ENCODE results near the gene CENPX.

DNA sequence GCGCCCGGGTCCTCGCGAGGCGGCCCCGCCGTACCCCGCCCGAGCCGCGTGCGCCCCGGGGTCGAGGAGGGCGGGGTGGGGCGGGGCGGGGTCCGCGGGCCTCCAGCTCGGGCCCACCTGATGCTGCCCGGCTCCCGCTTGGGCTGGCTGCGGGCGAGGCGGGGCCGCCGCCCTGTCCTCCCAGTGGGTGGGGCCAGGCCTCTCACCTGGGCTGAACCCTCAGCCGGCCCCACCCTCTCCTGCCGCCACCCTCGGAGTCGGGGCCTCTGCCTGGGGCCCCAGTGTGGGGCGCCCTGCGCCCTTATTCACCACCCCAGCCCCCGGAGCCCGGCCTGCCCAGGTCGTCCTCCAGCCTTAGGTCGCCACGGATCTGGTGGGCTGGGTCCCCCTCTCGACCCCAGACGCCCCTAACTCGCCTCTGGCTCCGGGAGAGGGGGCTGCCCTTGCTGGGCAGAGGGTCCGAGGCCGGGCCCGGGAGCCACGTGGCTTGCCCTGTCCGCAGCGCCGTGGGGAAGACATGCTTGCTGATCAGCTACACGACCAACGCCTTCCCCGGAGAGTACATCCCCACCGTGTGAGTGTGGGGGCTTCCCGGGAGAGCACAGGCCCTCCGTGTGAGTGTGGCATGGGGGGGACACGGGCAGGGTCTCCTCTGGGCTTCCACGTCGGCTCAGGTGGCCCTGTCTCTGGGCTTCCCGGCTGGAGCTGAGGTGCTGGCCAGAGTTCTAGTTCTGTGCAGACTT lies 9.4 kb upstream of the CENPX start:
- TF ChIP-seq, protein P1, sequence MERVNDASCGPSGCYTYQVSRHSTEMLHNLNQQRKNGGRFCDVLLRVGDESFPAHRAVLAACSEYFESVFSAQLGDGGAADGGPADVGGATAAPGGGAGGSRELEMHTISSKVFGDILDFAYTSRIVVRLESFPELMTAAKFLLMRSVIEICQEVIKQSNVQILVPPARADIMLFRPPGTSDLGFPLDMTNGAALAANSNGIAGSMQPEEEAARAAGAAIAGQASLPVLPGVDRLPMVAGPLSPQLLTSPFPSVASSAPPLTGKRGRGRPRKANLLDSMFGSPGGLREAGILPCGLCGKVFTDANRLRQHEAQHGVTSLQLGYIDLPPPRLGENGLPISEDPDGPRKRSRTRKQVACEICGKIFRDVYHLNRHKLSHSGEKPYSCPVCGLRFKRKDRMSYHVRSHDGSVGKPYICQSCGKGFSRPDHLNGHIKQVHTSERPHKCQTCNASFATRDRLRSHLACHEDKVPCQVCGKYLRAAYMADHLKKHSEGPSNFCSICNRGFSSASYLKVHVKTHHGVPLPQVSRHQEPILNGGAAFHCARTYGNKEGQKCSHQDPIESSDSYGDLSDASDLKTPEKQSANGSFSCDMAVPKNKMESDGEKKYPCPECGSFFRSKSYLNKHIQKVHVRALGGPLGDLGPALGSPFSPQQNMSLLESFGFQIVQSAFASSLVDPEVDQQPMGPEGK (CRISPR knock-in tag; IDR thresholded peaks at IDR 0.05; ENCODE audit: borderline replicate concordance) = no peak
- TF ChIP-seq GLIS3 (CRISPR knock-in tag; IDR thresholded peaks at IDR 0.05) (no peak), ZFP3 (CRISPR knock-in tag; IDR thresholded peaks at IDR 0.05) (no peak), OSR1 (CRISPR knock-in tag; IDR thresholded peaks at IDR 0.05) (no peak), ISL1 (CRISPR knock-in tag; IDR thresholded peaks at IDR 0.05) (no peak), PPARA (CRISPR knock-in tag; IDR thresholded peaks at IDR 0.05; ENCODE audit: borderline replicate concordance) (no peak), ARNTL (CRISPR knock-in tag; IDR thresholded peaks at IDR 0.05; ENCODE audit: borderline replicate concordance, low read depth) (no peak), ZC3H10 (CRISPR knock-in tag; IDR thresholded peaks at IDR 0.05) (no peak), ZFP30 (CRISPR knock-in tag; IDR thresholded peaks at IDR 0.05) (no peak), RARB (CRISPR knock-in tag; IDR thresholded peaks at IDR 0.05) (no peak), BACH2 (CRISPR knock-in tag; IDR thresholded peaks at IDR 0.05; ENCODE audit: borderline replicate concordance) (no peak)
- TF ChIP-seq, protein P2, sequence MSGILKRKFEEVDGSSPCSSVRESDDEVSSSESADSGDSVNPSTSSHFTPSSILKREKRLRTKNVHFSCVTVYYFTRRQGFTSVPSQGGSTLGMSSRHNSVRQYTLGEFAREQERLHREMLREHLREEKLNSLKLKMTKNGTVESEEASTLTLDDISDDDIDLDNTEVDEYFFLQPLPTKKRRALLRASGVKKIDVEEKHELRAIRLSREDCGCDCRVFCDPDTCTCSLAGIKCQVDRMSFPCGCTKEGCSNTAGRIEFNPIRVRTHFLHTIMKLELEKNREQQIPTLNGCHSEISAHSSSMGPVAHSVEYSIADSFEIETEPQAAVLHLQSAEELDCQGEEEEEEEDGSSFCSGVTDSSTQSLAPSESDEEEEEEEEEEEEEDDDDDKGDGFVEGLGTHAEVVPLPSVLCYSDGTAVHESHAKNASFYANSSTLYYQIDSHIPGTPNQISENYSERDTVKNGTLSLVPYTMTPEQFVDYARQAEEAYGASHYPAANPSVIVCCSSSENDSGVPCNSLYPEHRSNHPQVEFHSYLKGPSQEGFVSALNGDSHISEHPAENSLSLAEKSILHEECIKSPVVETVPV (CRISPR knock-in tag; IDR thresholded peaks at IDR 0.05) = no peak
- TF ChIP-seq, protein P3, sequence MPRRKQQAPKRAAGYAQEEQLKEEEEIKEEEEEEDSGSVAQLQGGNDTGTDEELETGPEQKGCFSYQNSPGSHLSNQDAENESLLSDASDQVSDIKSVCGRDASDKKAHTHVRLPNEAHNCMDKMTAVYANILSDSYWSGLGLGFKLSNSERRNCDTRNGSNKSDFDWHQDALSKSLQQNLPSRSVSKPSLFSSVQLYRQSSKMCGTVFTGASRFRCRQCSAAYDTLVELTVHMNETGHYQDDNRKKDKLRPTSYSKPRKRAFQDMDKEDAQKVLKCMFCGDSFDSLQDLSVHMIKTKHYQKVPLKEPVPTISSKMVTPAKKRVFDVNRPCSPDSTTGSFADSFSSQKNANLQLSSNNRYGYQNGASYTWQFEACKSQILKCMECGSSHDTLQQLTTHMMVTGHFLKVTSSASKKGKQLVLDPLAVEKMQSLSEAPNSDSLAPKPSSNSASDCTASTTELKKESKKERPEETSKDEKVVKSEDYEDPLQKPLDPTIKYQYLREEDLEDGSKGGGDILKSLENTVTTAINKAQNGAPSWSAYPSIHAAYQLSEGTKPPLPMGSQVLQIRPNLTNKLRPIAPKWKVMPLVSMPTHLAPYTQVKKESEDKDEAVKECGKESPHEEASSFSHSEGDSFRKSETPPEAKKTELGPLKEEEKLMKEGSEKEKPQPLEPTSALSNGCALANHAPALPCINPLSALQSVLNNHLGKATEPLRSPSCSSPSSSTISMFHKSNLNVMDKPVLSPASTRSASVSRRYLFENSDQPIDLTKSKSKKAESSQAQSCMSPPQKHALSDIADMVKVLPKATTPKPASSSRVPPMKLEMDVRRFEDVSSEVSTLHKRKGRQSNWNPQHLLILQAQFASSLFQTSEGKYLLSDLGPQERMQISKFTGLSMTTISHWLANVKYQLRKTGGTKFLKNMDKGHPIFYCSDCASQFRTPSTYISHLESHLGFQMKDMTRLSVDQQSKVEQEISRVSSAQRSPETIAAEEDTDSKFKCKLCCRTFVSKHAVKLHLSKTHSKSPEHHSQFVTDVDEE (CRISPR knock-in tag; IDR thresholded peaks at IDR 0.05) = no peak
